DMS53 treated with DMSO at 0.1 percent for 48 hours (cell line): ENCODE results near the gene TSHZ2.

Source experiments
- DNase-seq: peaks from one replicate; lab custom pipeline; 2025; ENCODE audit not compliant: unreplicated experiment; lab: John Stamatoyannopoulos, UW

The TSHZ2 gene

GRCh38 chr20:52994184-52994970, 22.2 kb downstream of the TSHZ2 start:
- DNase-seq, result no peak

DNA sequence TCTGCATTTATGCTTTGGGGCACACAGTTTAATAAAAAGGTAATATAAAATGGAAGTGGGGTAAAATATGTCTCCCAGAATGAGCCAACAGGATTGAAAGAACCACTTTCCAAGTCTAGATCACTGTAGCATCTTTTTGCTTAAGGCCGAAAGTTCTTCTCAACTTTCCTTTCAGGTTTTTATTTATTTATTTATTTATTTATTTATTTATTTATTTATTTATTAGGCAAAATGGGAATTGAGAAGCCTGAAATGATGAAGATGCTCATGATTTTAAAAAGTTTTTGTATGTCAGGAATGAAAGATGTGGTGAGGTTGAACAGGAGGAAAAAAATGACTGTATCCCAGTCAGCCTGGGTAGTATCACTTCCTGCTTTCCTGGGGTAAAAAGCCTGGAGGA, 24.0 kb downstream of the TSHZ2 start:
- DNase-seq, result no peak

DNA sequence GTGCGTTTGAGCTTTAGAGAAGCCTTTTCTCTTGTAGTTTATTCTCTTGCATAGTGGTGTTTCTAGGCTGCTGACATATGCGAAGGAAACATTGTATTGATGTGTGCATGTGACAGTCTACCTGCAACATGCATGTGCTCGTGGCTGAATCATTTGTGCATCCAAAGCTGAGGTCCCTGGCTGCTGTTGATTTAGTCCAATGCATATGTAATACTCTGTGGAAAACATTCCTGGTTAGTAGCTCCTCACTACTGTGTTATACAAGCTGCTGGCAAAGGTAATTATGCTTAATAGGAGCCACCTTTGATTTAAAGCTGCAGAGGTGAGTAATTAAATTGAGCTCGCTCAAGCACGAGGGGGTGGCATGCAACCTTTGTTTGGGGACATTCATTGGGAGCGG, 24.5 kb downstream of the TSHZ2 start:
- no peak for DNase-seq

DNA sequence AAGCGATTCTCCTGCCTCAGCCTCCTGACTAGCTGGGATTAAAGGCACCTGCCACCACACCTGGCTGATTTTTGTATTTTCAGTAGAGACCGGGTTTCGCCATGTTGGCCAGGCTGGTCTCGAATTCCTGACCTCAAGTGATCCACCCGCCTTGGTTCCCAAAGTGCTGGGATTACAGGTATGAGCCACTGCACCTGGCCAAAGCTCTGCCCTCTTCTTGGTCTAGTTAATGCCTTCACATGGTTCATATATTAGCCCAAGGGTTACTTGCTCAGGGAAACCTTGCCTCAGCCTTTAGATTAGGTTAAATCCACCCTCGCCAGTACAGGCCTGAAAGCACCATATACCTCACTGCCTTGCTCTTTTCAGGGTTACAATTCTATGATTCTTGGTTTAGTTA, 26.1 kb downstream of the TSHZ2 start:
- no peak for DNase-seq

- DNase-seq, result no peak
Measured at GRCh38 chr20:52999040-52999439, 26.9 kb downstream of the TSHZ2 start.

DNA sequence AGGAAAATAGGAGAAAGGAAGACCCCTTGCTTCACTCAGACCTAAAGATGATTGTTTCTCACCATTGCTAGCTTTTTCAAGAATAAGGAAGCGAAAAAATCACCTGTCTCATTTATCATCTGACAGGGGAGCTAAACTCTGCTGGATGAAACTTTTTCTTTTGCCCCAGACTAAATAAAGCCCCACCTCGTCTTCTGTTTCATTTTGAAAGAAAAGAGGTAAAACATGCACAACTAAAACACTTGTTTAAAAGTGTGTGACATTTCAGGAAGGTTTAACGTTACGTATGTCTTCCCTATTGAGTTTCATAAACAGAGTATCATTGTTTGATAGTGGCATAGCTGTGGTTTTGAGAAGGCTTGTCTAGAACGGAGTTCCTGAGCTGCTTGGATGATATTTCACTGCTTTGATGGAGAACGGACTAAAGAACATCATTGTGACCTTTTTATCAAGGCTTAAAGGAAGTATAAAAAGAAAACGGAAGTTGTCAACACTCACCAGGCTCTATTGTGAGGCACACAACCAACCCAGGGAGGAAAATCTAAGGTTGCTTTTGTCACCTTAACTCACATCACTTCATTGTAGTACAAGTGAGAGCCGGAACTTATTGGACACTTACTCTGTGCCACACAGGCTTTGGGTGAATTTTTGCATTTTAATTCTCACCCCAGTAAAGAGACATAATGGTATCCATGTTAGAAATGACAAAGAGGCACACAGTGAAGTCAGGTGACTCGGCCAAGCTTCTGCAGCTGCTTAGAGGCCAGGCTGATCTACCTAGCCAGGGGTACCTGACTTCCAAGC, 29.5 kb downstream of the TSHZ2 start:
- no peak for DNase-seq

GRCh38 chr20:53002786-53003185, 30.6 kb downstream of the TSHZ2 start:
- DNase-seq, result no peak

GRCh38 chr20:53003420-53004154, 31.4 kb downstream of the TSHZ2 start:
- no peak for DNase-seq

- DNase-seq, result no peak
Measured at GRCh38 chr20:53004267-53004813, 32.2 kb downstream of the TSHZ2 start.

- no peak for DNase-seq
Measured at GRCh38 chr20:53009979-53010735, 38.0 kb downstream of the TSHZ2 start.

DNA sequence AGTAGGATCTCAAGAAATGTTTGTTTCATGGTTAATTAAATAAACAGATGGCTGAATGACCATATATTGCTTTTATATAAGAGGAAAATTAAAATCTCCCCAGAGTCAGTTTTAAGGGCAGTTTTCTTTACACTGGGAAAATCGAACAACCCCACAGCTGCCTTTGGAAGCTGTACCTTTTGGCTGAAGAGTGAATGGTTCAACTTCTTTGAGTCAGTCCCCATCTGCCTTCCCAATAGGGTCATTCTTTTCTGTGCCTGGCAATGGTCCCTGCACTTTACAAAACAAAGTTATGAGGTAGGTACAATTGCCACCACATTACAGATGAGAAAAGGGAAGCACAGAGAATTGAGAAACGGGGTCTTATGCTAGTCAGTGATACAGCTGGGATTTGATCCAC, 39.5 kb downstream of the TSHZ2 start:
- DNase-seq, result no peak

- DNase-seq, result no peak
Measured at GRCh38 chr20:53013183-53013582, 41.0 kb downstream of the TSHZ2 start.

GRCh38 chr20:53013847-53014246, 41.7 kb downstream of the TSHZ2 start:
- no peak for DNase-seq

- DNase-seq, result no peak
Measured at GRCh38 chr20:53016071-53016470, 43.9 kb downstream of the TSHZ2 start.

DNA sequence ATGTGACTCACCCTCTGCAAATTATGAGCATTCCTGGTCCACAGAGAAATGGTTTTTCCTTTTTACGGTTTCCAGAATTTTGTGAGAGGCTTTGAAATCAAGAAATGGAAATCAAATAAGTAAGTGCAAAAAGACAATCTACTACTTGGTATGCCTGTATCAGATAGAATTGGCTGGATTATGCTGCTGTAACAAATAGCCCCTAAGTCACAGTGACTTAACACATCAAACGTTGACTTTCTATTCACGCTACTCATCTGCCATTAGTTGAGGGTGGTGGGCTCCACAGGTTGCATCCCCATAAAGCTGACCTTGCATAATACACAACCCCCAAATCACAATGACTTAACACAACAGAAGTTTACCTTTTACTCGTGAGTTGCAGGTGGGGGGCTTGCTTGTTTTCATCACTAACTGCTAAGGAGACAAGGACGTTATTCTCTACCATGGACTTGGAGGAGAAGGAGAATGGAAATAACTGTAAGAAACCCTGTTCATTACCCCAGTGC, 44.4 kb downstream of the TSHZ2 start:
- no peak for DNase-seq

DNA sequence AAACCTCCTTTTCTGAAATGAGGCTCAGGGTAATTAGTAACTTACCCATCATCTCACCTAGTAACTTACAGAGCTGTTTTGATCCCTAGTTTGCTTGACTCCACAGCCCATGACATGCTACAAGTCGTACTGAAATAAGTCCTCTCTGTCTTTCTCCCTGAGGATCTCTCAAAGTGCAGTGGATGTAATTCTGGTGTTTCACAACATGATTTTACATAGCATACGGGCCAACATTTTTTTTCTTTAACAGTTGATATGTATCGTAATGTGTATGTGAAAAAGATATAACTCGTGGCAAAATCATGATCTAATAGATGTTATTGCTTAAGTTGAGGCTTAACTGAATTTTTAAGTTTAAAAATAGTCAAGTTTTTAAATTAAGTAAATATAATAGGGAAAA, 45.0 kb downstream of the TSHZ2 start:
- DNase-seq, result no peak

GRCh38 chr20:53019464-53019863, 47.3 kb downstream of the TSHZ2 start:
- DNase-seq, result no peak

DNA sequence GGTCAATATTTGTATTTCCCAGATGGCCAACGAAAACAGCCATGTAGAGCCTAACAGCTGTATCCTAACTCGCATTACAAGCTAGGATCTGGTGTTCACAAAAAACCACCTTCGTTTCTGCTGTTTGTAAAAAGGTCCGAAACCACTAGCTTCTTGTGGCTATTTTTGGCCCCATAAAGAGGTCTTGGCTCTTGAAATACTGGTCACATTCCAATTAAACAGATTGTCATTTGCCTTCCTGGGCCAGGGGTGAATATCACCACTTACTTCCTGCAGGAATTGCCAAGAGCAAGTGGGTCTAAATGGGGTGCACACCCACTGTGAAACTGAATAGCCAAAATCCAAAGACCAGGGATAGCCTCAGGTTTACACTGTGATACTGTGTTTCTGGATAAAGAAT, 48.2 kb downstream of the TSHZ2 start:
- DNase-seq, result no peak

DNA sequence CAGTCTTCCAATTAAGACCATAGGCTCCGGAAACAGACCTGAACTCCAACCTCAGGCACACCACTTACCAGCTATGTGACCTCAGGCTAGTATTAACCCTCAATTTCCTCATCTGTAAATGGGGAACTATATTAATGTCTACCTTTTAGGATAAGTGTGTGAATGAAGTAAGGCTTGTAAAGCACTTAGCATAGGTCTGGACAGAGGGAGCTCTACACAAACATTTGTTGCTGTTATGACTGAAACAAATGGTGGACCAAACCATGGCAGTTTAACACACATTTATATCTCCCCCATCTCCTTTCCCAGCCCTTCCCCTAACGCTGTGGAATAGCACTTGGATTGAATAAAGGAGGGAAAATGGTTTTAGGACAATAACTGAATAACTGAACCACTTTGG, 48.7 kb downstream of the TSHZ2 start:
- DNase-seq, result no peak

DNA sequence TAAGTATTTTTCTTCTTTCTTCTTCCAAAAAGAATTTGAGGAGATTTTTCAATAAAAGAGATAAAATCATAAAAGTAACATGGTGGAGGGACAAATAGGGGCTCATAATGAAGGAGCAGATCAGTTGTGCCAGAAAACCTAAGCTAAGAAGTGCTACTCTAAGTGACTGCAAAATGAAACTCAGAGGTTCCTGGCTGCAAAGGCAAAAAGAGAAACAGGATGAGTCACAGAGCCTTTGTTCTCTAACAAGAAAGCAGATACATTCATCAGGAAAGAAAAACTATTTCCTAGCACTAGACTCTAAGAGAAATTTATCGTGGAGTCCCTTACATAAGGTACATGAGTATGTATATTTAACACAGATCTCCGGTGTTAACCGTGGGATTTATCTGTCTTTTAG, 49.8 kb downstream of the TSHZ2 start:
- DNase-seq, result no peak
